Stimulated activated CD8-positive, alpha-beta memory T cell treated with anti-CD3 and anti-CD28 coated beads, Interleukin-15, amount 100 ng/mL, for 1 hour (primary cell): ENCODE results near the gene ITGAE.
A peak's percentile ranks its signal among the peaks of the same experiment; 100 is the strongest.

Experiments used
- DNase-seq: peaks from one replicate; pipeline ENCODE4 v3.0.0-alpha.2; 2020; ENCODE audit warnings: low read depth

ITGAE gene

DNA sequence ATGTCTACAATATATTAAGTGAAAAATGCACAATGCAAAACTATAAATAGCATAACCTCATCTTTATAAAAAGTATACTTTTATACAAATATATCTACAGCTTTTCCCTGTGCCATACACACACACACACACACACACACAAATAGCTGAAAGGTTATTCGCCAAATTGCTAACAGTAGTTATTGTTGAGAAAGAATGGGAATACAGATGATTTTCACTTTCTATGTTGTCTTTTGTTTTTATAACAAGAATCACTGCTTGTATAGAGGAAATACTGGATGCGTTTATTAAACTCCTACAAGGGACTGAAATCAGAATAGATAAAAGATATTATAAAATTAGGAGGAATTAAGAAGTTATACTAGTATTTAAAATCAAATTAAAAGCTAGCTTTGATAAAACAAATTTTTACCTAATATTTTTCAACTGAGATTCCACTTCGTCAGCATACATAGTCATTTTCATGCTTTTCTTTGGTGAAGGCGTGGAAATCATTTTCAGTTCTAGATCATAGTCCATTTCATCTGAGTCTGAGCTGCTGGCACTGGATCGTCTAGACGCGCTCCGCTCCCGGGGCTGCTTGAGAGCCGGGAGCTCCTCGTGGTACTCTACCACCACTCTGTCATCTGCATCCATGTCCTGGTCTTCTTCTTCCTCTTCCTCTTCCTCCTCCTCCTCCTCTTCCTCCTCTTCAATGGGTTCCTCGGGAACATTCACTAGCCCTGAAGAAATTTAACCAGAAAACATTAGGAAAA lies 17.0 kb upstream of the ITGAE start:
- DNase-seq = no peak

DNA sequence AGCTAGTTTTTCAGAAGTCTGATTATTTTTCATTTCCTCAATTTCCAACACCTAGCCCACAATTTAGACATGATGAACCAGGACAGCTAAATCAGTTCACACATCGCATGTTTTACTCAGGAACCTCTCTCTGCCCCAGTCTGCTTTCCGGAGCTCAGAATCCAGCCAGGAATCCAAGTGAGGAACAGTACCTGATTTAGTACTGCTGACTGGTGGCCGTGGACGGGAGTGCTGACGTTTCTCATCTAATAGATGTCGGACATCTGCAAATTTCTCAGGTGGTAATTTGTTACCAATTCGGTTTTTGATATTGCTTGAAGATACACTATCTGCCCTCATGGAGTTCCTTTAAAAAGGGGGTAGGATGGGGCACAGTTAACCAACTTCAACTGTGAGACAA lies 14.9 kb upstream of the ITGAE start:
- DNase-seq = no peak

DNA sequence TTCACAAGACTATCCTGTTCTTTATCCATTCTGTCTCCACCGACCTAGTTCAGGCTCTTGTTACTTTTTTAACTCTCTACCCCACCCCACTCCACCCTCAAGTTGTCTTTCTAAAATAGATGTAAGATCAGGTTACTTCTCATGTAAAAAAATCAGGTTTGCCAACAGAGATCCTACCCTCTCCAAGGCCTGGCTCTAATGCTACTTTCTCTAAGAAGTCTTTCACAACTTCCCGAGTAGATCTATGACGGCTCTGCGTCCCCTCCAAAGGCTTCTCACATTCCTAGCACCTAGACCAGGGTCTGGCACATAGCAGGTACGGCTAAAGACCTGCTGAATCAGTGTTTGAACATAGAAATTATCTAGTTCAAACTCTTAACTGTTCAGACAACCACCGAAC lies 14.1 kb upstream of the ITGAE start:
- no peak for DNase-seq

DNA sequence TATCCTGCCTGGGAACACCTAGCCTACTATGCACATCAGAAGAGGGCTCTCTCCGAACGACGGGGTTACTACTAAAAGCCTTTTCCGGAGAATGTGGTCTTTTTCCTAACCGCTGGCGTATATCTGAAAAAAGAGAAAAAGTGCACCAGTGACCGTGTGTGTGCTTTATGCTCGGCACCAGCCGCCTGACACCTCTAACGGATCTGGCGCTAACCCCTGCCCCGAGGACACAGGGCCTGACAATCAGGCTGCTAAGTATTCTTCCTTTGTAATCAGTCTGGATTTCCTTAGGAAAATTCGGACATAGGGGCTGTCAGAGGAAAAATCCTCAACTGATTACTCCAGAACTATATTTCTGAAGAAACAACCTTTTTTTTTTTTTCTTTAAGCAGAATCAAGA lies 13.4 kb upstream of the ITGAE start:
- no peak for DNase-seq

DNA sequence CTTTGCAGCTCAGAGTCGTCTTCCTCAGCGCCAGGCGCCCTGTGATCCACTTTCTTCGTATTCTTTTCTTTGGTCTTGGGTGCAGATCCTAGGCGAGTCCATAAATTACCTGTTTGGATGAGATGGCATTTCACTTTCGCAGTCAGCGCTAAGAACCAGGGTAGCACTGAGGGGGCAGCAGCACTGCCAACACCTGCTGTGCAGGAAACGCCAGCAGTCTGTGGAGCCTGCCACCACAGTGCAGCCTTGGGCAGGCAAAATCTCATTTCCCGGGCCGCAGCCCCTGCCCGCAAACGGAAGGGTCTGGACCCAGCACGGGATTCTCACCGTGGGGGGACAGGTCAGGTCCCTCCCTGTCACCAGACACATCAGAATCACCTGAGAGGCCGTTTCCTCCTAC lies 12.2 kb upstream of the ITGAE start:
- DNase-seq = no peak

DNA sequence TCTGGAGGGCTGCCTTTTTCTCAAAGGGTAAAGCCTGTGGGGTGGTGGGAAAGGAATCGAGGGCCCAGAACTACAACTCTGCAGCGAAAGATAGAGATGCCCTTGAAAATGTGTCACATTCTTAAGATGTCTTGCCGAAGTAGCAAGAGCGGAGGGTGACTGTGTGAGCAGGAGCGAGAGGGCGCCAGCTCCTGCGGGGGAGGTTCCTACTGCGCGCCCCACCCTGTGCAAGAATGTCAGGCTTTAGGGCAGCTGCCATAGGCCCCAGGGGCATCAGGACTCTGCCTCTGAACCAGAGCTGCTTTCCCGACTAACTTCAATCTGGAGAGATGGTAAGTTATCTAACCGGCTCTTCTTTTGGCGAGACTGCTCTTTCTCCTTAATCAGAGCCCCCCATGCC lies 11.8 kb upstream of the ITGAE start:
- DNase-seq = no peak

DNA sequence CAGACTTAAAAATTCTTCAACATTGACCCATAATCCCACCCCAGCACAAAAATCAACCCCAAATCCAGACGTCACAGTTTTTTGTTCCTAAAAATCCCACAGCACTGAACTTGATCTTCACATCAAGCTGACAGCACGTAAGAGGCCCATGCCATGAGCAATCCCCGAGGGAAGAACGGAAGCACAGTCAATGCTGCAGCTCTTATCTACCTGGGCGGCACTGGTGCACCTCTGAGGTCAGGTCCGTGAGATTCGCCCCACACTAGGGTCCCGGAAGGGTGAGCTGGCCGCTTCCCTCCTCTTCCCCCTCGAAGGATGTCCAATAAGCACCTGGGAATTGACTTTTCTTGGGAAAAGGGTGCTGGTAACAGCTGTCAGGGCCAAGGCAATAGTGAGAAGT lies 11.3 kb upstream of the ITGAE start:
- DNase-seq = no peak

DNA sequence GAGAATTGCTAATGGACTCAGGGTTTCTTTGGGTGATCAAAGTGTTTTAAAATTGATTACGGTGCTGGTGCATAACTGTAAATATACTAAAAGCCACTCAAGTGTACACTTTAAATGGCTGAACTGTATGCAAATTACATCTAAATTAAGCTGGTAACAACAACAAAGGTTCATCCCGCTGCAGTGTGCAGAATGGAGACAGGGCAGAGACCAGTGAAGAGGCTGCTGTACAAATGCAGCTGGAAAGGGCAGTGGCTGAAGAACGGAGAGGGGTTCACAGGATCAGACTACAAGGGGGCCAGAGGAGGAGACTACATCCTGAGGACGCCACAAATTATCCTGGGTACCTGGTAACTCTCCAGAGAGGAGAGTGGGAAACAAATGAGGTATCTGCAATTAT lies 9.0 kb upstream of the ITGAE start:
- DNase-seq = no peak

DNA sequence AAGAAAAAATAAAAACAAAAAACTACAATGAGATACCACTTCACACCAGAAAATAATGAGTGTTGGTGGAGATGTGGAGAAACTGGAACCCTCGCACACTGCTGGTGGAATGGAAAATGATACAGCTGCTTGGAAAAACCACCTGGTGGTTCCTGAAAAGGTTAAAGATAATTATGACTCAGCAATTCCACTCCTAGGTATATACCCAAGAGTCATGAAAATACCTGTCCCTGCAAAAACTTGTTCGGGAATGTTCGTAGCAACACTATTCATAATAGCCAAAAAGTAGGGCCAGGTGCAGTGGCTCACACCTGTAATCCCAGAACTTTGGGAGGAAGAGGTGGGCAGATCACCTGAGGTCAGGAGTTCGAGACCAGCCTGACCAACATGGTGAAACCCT lies 8.1 kb upstream of the ITGAE start:
- DNase-seq = no peak

DNA sequence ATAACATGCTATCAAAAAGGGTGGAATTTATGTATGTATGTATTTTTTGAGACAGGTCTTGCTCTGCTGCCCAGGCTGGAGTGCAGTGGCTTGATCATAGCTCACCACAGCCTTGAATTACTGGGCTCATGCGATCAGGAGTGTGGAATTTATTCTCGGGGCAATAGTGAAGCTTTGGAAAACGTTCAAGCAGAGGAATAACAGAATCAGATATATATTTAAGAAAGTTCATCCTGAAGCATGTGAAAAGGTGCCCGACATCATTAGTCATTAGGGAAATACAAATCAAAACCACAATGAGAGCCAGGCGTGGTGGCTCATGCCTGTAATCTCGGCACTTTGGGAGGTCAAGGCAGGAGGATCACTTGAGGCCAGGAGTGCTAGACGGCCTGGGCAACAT lies 7.7 kb upstream of the ITGAE start:
- no peak for DNase-seq

DNA sequence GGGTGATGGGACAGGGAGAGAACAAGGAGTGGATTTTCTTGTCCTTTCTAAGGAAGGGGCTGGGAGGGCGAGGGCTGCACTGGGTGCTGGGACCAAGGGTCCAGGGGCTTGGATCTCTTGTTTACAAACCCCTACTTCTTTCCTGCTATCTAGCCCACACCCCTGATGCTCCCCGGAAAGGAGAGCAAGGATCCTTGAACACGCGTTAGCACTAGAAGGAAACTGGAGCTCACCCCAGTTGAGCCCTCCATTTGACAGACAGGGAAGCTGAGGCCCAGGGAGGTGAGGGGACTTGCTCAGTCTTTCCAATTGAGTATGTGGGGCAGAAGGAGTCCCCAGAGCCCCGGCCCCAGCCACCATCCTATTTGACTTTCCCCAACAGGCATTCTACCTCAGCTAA lies 4.6 kb upstream of the ITGAE start:
- DNase-seq = no peak

DNA sequence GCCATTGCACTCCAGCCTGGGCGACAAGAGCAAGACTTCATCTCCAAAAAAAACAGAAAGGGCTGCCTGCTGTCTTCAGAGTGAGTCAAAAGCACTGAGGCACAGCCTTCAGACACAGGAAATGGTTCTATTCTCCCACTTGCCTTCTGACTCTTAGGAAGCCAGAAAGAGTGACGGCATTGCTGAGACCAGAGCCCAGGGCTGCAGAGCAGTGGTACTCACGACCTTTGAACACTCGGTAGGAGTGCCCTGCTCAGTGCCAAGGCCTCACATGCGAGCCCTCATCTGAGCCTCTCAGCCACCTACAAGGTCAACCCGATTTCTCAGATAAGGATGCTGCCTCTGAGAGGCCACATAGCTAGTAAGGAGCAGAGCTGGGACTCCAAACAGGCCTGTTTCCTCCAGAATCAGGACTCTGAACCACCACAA lies 3.5 kb upstream of the ITGAE start:
- DNase-seq = no peak

DNA sequence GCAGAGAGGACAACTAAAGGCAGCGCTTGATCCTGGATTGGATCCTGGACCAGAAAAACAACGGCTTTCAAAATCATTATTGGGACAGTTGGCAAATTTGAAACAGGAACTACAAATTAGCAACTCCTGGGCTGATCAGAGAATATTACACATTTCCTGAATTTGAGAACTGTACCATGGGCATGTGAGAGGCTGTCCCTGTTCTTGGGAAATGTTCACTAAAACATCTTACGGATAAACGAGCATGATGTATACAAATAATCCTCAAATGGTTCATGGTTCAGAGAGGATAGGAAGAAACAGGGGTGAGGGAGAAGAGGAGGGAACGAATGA lies 2.3 kb upstream of the ITGAE start:
- DNase-seq = no peak

DNA sequence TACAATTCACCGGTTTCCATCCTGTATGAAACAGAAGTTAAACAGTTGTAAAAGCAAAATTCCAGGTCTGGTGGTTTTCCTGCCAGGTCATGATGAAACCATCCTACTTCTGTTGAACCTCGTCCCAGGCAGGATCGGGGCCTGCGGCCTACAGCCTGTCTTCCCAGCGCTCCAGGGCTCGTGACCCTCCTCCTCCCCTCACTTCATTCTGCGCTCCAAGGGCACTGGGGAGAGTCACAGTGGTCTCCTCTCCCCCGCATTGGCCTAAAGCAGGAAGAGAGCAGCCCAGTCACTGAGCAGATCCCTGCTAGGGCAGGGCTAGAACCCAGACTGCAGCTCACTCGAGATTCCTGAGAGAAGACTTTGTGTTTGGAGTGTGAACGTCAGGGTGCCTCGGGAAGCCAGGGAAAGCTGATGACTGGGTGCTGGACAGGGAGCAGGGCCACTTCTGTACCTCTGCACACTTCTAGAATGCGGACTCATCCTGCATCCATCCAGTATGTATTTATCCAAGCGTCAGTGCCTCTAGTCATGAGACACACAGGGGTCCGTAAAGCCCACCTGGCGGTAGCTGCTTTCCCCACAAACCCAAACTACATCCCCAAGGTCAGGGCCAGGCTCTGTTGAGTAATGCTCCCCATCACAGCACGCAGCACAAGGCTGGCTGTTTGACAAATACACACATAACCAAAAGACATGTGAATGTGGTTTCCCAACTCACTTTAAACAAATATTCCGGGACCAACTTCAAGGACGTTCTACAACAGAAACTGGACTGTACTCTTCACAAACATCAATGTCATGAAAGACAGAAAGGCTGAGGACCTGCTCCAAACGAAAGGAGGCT lies 1.7 kb upstream of the ITGAE start:
- DNase-seq = no peak

DNA sequence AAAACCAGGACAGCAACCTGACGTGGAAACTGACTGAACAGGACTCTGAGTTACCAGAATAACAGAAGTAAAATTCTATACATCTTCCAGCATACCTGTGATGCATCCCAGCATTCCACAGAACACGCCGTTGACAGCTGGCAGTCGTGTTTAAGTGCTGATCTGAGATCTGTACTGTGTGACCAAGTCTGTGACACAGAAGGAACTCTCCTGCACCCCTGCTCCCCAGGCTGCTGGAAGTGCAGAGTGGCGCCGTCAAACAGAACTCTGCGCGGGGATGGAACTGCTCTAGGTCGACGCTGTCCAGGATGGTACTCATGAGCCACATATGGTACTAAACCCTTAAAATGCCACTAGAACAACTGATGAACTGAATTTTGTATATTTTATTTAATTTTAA lies 804 bp upstream of the ITGAE start:
- DNase-seq = no peak

DNA sequence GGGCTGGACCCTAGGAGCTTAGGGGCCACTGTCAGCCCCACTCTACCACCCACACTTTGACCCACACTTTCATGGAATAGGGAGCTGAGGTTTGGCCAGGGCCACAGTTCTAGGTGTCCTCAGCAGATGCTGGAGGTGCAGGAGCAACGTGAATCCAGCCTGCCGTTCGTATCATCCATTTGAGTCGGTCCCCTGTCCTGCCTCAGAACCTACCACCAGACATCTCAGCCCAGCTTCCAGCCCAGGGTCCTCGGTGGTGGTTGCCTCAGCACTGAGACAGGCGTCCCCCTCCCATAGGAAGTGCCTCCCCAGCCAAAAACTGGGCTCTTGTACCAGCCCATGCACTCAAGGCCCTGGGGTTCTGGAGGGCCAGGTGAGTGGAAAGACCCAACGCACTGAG lies 359 bp upstream of the ITGAE start:
- no peak for DNase-seq

DNA sequence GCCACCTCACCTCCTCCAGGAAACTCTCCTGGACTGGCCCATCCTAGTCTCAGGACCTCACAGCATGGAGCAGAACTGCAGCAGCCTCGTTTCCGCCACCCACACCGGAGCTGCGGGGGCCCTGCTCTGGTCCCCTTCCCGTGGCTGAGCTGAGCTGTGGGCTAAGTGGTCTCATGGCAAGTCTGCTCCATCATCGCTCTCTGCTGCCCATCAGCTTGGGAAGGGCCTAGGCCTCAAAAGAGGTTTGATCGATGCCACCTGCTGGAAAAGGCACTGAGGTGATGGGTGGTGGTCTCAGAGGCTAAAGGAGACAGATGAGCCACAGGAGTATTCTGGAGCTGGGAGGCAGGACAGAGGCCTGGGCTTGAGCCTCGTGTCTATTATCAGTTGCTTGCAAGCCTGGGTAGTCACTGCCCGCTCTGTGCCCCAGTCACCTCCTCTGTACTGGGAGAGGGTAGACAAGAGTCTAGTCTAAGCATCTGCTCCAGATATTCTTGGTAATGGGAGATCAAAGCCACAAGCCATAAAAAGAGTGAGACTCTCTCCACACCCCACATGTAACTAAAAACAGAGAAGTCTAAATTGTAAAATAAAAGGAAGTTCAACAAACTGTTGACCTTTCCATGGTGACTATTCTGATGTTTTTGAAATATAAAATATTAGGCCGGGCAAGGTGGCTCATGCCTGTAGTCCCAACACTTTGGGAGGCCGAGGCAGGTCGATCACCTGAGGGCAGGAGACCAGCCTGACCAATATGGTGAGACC lies 1.6 kb downstream of the ITGAE start:
- DNase-seq = no peak

DNA sequence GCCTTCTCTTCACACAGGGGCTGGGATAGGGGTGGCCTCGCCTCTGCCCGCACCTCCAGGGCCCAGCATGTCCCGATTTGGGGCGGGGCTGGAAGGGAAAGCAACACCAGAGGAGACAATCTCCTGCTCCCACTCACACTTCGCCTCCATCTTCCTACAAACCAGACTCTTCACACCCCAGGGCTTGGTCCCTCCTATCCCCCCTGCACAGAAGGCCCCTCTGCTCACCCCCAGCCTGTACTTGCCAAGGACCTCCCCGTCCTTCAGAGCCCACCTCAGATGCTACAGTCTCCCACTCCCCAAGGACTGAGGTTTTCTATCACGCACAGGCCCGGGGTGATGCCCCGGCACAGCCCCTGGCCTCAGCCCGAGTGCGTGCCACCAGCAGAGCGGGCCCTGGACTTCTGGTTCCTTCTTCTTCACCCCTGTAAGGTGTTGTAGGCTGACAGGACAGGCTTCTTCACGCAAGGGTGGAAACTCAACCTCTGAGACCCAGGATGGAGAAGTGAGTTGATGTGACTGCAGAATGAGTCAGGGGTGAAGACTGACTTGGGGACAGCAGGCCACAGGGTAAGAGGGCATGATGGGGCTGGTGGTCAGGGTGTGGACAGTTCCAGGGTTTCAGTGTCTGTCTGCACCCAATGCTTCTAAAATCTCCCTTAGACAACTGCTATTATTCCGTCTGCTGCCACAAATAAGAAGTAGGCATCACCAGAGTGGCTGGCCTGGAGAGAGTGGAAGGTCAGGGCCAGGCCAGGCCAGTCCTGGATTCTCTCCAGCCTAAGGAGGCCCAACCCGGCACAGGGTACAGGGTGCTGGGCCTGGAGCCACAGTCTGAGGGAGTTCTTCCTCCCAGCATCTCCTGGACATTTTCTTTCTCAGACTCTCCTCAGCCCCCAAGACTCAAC lies 2.5 kb downstream of the ITGAE start:
- DNase-seq = no peak

DNA sequence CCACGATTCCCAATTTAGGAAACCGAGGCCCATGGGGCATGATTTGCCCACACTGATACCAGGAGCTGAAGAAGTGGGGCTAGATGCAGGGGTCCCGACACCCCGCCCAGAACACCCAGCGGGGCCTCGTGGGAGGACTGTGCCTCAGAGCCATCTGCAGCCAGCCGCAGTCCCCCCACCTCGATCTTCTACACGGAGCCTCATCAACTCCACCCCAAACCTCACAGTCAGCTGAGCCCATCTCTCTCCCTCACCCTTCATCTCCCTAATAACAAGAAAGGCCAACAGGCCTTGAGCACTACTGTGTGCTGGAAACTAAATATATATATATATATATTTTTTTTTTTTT lies 4.2 kb downstream of the ITGAE start:
- no peak for DNase-seq

DNA sequence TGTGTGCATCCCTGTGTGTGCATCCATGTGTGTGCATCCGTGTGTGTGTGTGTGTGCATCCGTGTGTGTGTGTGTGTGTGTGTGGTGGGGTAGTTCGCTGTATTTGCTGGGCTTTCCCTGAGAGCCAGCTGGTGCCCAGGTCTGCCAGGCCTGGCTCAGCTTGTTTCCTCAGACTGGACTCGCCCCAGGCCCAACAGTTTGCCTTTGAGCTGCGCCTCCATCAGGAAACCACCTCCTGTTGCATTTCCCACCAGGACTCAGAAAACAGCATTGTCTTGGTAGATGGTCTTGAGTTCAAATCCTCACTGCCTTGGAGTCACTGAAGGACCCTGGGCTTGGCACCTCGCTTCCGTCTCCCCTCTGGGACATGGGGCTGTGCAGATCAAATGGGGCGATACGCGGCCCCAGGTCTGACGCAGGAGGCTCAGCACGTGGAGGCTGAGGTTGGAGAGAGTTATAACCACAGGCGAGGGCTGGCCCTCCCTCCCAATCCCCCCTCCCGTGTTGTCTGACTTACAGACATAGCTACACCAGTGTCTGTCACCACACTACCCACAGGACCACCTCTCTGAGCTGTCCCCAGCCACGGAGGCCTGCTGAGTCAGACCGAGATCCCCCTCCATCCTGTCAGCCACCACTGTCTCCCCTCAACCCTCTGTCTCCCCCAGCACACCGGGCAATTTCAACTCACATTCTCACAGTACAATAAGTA lies 4.7 kb downstream of the ITGAE start:
- peak; percentile 61 for DNase-seq

DNA sequence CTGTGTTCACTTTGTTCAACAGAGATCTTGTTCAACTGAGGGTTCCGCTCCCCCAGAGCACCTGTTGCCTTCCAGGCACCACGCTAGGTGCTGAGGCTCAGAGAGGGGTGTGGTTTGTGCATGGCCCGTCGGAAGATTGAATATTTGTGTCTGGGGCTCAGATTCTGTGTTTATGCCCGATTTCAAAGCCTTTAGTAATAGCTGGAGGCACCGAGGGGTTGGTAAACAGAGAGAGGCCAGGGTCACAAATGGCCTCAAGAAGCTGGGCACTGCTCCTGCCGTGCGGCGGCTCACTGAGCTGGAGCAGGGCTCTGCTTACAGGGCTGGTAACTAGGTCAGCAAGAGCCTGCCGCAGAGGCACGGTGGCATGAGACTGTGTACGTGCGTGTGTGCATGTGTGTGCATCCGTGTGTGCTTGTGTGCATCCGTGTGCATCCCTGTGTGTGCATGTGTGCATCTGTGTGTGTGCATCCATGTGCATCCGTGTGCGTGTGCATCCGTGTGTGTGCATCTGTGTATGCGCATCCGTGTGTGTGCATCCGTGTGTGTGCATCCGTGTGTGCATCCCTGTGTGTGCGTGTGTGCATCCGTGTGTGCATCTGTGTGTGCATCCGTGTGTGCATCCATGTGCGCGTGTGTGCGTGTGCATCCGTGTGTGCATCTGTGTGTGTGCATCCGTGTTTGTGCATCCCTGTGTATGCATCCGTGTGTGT lies 5.4 kb downstream of the ITGAE start:
- no peak for DNase-seq
